Psoas muscle (tissue), 8 donors: Measurements from ENCODE around the gene C3orf20. TPM values are rescaled to one million over a fixed set of nuclear protein-coding genes. Genes with fewer than 3 reads are reported as not detected.

ENCODE experiments used
- ATAC-seq, 4 donors: fragments of 200-7000 bp; cut with Tn5 transposase; one replicate each; pipeline ENCODE4 v1.9.1; 2020; ENCODE audit warnings: moderate library complexity in 3 of 4, mild to moderate bottlenecking in 2 of 4
- DNase-seq, 2 donors: peaks; one replicate each; pipeline ENCODE4 v3.0.0-alpha.2; 2020
- H3K27ac ChIP-seq: fragments of 200-600 bp; one replicate; pipeline ENCODE4 v1.8.0; 2022
- H3K27me3 ChIP-seq, 3 donors: fragments of 200-600 bp in 1 of 3; one replicate each; pipeline versions ENCODE4 v1.6.1 to v1.8.0; 2013 to 2022; ENCODE audit warnings: low read length in 2 of 3, mild to moderate bottlenecking in 2 of 3, moderate library complexity in 1 of 3; ENCODE audit not compliant: insufficient read depth in 3 of 3
- H3K36me3 ChIP-seq, 2 donors: fragments of 200-600 bp in 1 of 2; one replicate each; pipeline versions ENCODE4 v1.6.1 to v1.8.0; 2013 to 2022; ENCODE audit warnings: low read depth in 1 of 2, mild to moderate bottlenecking in 1 of 2, moderate library complexity in 1 of 2; ENCODE audit not compliant: insufficient read depth in 1 of 2
- H3K4me1 ChIP-seq: fragments of 200-600 bp; one replicate; pipeline ENCODE4 v1.8.0; 2022
- H3K4me3 ChIP-seq: fragments of 200-600 bp; one replicate; pipeline ENCODE4 v1.8.0; 2022; ENCODE audit warnings: mild to moderate bottlenecking
- H3K9me3 ChIP-seq: fragments of 200-600 bp; one replicate; pipeline ENCODE4 v1.8.0; 2022
- WGBS, 3 donors: extraction: QIAGEN DNeasy Blood & Tissue Kit; methylation state at CpG; one replicate each; pipeline versions ENCODE4 v1.1.6 to v1.1.7; 2013; 5-methylcytosine and 5-hydroxymethylcytosine counted together
- intact Hi-C, 2 donors: fragments of 100-400 bp; cut with DNase I; formaldehyde crosslinking; loops; one replicate each; pipeline versions ENCODE4 v1.11.0 to v1.14.2; 2022
- polyA plus RNA-seq, 3 donors: library from polyadenylated mRNA; stranded (reverse); fragments of 200-250 nt; gene quantifications; one replicate each; pipeline ENCODE4 v1.2.3, GENCODE V29; 2013
- total RNA-seq, 4 donors: library from RNA; stranded (reverse); fragmentation: NEBNext Ultra II Directional in 2 of 4; extraction: Animal tissue kit (Norgen Biotek cat#: 25700) in 2 of 4; gene quantifications; one replicate each; pipeline versions ENCODE4 v1.2.1 to v1.2.4, GENCODE V29; 2021 to 2023
- TF ChIP-seq, protein P1 (sequence below): fragments of 200-600 bp; IDR thresholded peaks from one replicate; pipeline ENCODE4 v1.8.0; 2022; ENCODE audit warnings: antibody characterized with exemption
- donor health status: healthy with polysubstance abuse.
- donor health status: DM: no; HTN: no; CAD: no; lungs with moderate emphysema.
- donor health status: Bipolar disorder and iron deficiency.
- donor health status: healthy.
- donor health status: DM: yes; HTN: yes; CAD: no.
- donor health status: DM: no; HTN: no; CAD: no.
- donor health status: DM: no; HTN: no; CAD: no.
- donor health status: DM: yes; HTN: yes; CAD: no.

C3orf20 gene
- total and polyA plus RNA-seq, 7 donors, result 0.01 to 0.38 (median 0.09) TPM; not detected in 2

DNA sequence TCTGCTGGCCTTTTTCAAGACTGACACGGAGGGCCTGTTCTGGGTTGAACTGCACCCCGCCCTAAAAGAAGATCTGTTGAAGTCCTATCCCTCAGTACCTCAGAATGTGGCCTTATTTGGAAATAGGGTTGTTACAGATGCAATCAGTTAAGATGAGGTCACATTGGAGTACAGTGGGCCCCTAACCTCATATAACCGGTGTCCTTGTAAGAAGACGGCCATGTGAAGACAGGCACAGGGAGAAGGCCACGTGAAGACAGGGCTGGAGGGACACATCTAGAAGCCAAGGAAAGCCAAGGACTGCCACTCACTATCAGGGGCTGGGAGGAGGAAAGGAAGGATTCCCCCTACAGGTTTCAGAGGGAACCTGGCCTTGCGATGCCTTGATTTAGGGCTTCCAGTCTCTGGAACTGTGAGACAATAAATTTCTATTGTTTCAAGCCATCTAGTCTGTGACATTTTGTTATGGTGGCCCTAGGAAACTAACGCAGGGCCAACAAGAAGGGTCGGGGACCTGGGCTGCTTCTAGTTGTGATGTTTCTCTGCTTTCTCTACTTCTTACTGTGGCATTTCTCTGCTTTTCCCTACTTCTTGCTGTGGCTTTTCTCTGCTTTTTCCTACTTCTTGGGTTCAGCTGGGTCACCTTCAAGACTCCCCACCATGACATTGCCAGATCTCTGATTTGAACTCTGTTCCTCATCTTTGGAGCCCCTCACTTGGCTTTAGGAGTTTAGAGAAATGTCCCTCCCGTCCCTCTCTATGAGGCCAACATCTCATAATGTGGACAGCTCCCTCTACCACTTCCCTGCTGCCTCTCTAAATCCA, 28.1 kb upstream of the C3orf20 start:
- intact Hi-C loops, result no loop called here
- Histone ChIP-seq H3K9me3 (no peaks in the 10 kb centered on the region), H3K36me3 (no peaks in the 10 kb centered on the region), H3K27ac (no peak overlapping the region), H3K4me1 (peaks cover 11% of the 10 kb centered on the region), H3K27me3 (peaks cover 0 to 8% (median 0%) of the 10 kb centered on the region in 3 donors), H3K4me3 (no peak overlapping the region)
- ATAC-seq, result no peak
- DNase-seq, result no peak
- TF ChIP-seq, protein P1, sequence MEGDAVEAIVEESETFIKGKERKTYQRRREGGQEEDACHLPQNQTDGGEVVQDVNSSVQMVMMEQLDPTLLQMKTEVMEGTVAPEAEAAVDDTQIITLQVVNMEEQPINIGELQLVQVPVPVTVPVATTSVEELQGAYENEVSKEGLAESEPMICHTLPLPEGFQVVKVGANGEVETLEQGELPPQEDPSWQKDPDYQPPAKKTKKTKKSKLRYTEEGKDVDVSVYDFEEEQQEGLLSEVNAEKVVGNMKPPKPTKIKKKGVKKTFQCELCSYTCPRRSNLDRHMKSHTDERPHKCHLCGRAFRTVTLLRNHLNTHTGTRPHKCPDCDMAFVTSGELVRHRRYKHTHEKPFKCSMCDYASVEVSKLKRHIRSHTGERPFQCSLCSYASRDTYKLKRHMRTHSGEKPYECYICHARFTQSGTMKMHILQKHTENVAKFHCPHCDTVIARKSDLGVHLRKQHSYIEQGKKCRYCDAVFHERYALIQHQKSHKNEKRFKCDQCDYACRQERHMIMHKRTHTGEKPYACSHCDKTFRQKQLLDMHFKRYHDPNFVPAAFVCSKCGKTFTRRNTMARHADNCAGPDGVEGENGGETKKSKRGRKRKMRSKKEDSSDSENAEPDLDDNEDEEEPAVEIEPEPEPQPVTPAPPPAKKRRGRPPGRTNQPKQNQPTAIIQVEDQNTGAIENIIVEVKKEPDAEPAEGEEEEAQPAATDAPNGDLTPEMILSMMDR, result no peak
- WGBS, 3 donors, result 76 to 79% (median 77%) methylated on average over 9 of the region's 9 CpGs

DNA sequence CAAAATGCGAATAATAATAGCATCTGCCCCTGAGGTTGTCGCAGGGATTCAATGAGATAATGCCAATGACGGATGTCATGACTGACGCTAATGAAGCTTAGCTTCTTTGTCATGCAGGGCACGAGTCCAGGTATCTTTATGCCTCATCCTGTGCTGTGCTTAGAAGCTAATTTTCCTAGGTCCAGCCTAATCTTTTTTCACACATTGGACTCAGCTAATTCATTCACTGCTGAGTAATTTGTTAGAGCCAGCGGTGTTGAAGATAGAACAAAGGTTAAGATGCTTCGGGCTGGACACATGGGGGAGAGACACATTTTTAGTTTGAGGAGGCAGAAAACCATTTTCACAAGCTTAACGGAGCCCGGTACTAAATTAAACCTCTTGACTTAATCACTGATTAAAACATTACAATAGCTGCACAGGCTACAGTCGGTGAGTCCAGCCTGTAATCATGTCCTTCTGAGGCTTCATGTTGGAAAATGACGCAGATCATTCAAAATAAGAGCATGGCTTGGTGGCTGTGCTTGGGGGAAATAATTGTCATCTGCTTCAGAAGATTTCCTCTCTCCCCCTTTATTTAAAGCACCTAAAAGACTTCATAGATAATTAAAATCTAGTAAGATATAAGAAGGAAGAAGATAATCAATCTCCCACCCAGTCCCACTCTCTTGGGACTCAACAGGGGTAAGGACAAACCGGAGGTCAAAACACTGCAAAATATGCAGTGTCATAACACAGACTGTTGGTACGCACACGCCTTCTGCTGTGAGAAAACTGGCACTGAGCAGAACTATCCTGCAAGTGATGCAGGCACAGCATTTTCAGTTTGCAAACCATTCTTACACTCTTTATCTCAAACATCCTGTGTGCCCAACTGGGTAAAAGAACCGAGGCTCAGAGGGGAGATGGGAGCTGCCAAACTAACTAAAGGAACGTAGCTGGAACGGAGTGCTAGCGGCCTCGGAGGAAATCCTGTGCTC, 26.7 kb upstream of the C3orf20 start:
- no peak overlapping the region for H3K4me3 ChIP-seq
- peaks cover 0 to under 1% (median 0%) of the 10 kb centered on the region in 3 donors for H3K27me3 ChIP-seq
- no peaks in the 10 kb centered on the region for H3K9me3 ChIP-seq
- H3K36me3 ChIP-seq, result no peaks in the 10 kb centered on the region
- WGBS, 3 donors, result 50 to 65% (median 59%) methylated on average over 19 of the region's 19 CpGs
- ATAC-seq (no peak), DNase-seq (no peak)
- peaks cover 23% of the 10 kb centered on the region for H3K4me1 ChIP-seq
- intact Hi-C loops, result no loop called here
- TF ChIP-seq, protein P1, result no peak
- peak overlapping the region; percentile 32 for H3K27ac ChIP-seq

DNA sequence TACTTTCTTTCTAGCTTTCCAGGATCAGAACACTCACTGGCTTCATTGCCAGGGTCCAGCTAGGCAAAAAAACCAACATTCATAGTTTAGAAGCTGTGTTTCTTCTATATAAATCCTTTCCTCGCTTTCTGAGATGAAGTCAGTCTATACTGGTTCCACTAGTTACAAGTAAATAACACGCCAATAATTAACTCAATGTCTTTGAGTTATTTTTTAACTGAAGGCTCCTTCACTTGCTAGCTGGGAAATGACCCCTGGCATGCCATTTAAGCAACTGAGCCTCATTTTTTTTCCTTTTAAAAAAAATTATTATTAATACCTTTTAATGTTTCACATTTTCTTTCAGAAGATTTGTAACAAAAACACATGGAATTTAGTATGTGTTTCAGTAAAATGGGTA, 25.5 kb upstream of the C3orf20 start:
- no peak overlapping the region for H3K4me3 ChIP-seq
- intact Hi-C loops, result no loop called here
- DNase-seq, result no peak
- H3K36me3 ChIP-seq, result peaks cover 0 to 8% of the 10 kb centered on the region in 2 donors
- no peaks in the 10 kb centered on the region for H3K27me3 ChIP-seq
- no peak overlapping the region for H3K27ac ChIP-seq
- H3K4me1 ChIP-seq, result peaks cover 31% of the 10 kb centered on the region
- 90% methylated on average over 2 of the region's 2 CpGs for WGBS, 3 donors
- no peaks in the 10 kb centered on the region for H3K9me3 ChIP-seq
- TF ChIP-seq, protein P1, result no peak
- no peak for ATAC-seq

DNA sequence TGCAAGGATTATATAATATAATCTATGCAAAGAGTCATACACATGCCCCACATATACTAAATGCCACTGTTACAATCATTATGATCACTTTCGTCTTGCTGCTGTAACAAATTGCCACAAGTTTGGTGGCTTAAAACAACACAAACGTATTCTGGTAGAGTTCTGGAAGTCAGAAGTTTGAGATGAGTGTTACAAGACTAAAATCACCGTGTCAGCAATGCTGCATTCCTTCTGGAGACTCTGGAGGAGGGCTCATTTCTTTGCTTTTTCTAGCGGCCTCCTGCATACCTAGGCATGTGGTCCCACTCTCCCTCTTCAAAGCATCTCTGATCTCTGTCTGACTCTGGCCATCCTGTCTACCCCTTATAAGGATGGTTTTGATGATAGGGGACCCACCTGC, 24.7 kb upstream of the C3orf20 start:
- ATAC-seq (no peak), DNase-seq (no peak)
- TF ChIP-seq, protein P1, result no peak
- H3K27me3 ChIP-seq, result no peaks in the 10 kb centered on the region
- H3K36me3 ChIP-seq, result peaks cover 0 to 15% of the 10 kb centered on the region in 2 donors
- H3K9me3 ChIP-seq, result no peaks in the 10 kb centered on the region
- intact Hi-C loops, result loop anchor here in 1 of 2 donors (10.0 kb wide), 1 partner anchor 405 kb away; no protein-coding TSS in a partner anchor
- peaks cover 31% of the 10 kb centered on the region for H3K4me1 ChIP-seq
- WGBS, 3 donors, result 90 to 96% (median 93%) methylated on average over 4 of the region's 4 CpGs
- H3K4me3 ChIP-seq, result peak overlapping the region; percentile 95
- H3K27ac ChIP-seq, result no peak overlapping the region
